Head of caudate nucleus (tissue), 42 donors: ENCODE measurements around the gene GSC2.

ENCODE experiments used
- DNase-seq, 42 donors: peaks; one replicate each; pipeline versions ENCODE4 v3.0.0 to v3.0.0-alpha.2; 2020 to 2021; ENCODE audit warnings: mixed read lengths in 7 of 42
- intact Hi-C: fragments of 100-400 bp; cut with DNase I; formaldehyde crosslinking; loops from one replicate; pipeline ENCODE4 v1.15.0; 2022

The GSC2 gene

DNA sequence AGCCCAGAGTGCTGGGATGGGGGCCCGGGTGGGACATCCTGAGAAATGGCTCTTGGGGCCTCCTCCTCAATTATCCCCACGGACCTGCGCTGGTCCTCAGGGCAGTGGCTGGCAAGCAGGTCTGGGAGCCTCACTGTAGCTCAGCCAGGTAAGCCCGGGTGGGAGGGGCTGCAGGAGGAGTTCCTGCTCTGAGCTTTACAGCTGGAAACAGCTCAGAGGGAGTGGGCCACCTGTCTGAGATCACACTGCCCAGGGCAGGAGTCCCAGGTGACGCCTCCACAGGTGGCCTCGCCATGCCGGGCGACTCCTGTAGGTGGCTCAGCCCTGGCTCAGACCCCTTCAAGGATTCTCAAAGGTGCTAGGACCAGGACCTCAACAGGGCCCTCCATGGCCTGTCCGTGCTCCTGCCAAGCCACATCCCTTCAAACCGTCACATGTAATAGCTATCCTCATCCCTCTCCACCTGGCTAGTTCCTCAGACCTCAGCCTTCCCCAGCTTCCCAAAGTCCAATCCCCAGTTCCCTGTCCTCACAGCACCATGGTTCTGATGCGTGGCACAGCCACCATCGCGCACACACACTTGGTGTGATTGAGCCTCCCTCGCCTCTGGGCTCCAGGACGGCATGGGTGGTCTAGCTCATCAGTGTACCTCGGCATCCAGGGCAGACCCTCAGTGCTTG lies 22.6 kb downstream of the GSC2 start:
- intact Hi-C loops = no loop called here
- no peak for DNase-seq

DNA sequence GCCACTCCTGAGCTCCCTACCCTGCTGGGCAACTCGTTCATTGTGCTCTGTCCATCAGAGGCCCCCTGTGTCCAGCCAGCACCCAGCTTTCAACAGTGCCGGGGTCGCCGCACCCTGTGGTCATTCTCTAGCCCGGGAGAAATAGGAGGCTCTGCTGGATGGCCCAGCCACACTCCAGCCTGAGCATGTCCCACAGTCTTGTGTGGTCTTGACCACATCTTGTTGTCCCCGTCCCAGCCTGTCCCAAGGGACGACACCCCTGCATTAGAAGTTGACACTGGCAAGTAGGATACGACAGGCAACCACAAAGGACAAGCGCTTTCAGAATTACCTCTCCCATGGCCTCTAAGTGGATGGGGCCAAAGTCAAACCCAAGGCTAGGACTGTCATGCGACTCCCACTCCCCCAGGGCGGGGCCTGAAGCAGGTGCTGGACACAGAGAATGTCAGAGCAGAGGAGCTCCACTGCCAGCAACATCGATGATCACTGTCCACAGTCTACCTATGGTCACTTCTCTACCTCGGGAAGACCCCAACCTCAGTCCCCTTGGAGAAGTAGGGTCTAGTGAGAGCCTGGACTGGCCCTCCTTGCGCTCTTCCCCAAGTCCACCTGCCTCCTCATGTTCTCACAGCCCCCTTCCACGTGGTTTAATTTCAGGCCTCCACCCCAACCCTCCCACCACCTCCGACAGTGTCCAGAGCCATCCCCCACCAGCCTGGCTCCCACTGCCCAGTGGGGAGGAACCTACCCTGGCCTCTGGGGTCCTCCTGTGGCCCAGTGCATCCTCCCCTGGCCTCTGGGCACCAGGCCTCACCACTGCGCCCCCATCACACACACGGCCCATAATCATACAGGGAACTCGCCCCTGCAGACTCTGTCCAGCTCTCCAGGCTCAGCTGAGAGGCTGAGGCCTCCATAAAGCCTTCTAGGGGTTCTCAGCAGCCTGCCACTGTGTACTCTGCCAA lies 23.5 kb downstream of the GSC2 start:
- no peak for DNase-seq
- intact Hi-C loops = no loop called here

- DNase-seq = no peak
- intact Hi-C loops = no loop called here
These were observed 24.4 kb downstream of the GSC2 start for GRCh38 chr22:19125474-19126308.

GRCh38 chr22:19125011-19125410 lies 25.1 kb downstream of the GSC2 start:
- intact Hi-C loops = no loop called here
- DNase-seq = no peak

- intact Hi-C loops = no loop called here
- no peak for DNase-seq
These were observed 25.7 kb downstream of the GSC2 start for GRCh38 chr22:19124377-19124776.

DNA sequence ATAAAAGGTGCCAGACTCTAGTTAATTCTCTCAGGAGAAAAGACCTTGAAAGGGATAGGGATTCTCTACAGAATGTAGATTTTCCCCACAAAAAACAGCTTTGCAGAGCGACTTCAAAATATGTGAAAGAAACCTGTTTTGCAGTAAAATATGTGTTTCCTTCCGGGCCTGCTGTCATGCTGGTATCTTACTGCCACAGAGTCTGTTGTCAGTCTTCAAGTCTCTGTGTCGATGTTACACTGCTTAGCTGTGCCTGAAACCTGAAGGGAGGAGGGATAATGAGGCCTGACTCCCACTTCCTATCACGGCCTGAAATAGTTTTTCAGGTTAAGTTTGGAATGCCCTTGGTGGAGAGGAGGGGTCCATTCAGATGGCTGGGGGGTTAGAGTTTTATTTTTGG lies 26.2 kb downstream of the GSC2 start:
- intact Hi-C loops = loop anchor here (2.0 kb wide), 1 partner anchor 21 kb away; the partner anchor contains the start of gene ESS2
- no peak for DNase-seq

DNA sequence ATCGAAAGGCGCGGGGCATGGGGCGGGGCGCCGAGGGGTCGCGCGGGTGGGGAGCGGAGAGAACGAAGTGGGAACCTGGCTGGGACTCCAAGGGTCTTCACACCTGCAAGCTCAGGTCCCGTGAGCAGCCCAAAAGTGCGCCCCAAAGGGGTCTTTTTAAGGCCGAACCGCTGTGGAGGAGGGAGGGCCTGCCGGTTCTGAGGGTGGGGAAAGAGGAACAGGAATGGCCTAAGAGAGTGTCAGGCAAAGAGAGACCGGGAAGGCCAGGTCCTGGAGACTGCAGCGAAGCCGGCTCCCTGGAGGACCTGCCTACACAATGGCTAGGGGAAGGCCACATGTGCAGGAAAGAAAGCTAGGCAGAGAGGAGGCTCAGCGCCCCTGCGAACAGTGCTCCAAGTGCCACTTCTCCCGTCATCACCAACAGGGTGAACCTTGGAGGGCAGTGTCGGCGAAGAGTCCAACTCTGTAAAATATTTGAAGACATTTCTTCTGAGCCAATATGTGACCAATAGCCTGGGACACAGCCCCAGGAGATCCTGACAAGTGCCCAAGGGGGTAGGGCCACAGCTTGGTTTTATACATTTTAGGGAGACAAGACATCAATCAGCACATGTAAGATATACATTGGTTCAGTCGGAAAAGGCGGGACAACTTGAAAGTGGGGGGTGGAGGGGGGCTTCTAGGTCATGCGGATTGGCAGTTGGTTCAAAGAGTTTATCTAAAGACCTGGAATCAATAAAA lies 27.2 kb downstream of the GSC2 start:
- intact Hi-C loops = loop anchor here (2.0 kb wide), 1 partner anchor 22 kb away; the partner anchor contains the start of gene ESS2
- peak in 6 of 42 donors; percentile 11 to 48 (median 28) for DNase-seq

- intact Hi-C loops = loop anchor here (2.0 kb wide), 1 partner anchor 23 kb away; the partner anchor contains the start of gene ESS2
These were observed 27.8 kb downstream of the GSC2 start, which contains the start of gene DGCR2 for GRCh38 chr22:19122143-19122751. DGCR2 (minus strand) TSS chr22:19122412; CDS start chr22:19122206, 206 bp downstream.

DNA sequence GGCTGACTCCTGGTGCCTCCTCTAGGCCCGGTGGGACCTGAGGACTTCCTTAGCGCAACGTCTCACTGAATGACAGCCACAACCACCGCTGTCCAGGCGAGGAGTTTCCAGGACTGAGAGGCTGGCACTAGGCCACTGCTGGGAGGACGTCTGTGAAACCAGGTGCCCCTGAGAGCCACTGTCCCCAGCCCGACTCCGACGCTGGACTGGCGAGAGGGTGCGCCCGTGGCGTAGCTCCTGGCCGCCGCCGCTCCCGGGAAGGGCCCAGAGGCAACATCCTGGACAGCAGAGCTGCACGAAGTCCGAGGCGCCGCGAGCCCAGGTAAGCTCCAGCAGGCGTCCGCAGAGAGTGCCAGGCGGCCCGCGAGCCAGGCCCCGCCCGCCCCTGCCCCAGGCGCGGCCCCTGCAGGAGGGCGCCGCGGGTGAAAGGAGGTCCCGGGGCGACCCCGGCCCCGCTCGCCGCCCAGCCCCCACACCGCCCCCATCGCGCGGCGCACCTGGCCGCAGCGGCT lies 28.4 kb downstream of the GSC2 start:
- DNase-seq = peak in 35 of 42 donors; percentile 16 to 61 (median 40)
- intact Hi-C loops = loop anchor here (2.0 kb wide), 1 partner anchor 23 kb away; the partner anchor contains the start of gene ESS2

More at GRCh38 chr22:19122143-19122751, 27.8 kb downstream of the GSC2 start, which contains the start of gene DGCR2:
- DNase-seq = peak; percentile 92 to 99 (median 98)

DNA sequence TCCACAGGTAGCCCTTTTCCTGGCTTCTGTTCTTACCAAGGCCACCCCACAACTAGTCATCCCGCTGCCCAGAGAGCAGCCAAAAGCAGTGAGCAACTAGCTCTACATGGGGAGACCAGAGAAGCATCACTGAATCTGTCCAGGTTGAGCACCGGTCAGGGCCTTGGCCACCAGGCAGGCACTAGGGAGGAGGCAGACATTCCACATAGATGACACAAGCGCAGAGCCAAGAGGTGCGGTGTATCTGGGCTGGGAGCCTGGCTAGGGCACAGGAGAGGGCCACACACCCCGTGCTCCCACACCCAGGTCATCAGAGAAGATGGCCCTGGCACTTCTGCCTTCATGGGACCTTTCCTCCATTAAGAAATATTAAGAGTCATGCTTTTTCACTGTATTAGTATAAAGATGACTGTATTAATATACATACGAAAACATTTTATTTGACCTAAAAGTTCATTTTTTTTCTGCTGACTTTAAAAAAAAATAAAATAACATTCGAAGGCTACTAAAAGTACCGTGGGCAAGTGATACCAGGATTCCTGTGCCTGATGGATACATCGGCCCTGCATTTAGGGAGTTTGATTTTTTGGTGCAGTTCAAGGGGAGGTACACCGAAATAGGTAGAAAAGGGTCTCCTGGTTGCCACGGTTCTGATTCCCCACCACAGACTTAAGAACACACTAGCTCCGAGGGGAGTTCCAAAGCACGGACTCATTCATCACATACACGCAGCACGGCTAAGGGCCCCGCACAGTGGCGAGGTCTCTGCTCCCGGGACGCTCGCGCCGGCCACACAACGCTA lies 29.1 kb downstream of the GSC2 start:
- DNase-seq = peak in 1 of 42 donors; percentile 28
- intact Hi-C loops = no loop called here

- DNase-seq = no peak
- intact Hi-C loops = no loop called here
These were observed 30.1 kb downstream of the GSC2 start for GRCh38 chr22:19119949-19120348.

DNA sequence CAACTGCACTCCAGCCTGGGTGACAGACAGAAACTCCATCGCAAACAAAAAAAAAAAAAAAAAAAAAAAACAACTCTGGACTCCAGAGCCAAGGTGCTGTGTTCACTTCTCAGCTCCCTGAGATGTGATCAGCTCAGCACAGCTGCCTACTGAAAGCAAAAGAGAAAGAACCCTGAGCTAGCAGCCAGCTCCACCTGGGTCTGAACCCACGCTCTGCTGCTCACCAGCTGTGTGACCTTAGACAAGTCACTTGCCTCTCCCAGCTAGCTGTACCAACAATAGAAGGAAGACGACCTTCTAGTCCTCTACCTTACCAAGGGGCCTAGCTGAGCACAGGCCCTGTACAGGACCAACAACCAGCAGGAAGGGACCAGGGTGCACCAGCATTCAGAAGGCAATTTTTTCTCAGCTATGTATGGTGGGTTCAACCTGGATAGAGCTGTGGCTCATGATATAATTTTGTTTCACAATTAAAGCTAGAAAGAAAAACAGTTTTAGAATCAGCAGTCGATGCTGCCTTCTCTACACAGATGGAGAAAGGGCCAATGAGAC lies 31.7 kb downstream of the GSC2 start:
- intact Hi-C loops = no loop called here
- no peak for DNase-seq

DNA sequence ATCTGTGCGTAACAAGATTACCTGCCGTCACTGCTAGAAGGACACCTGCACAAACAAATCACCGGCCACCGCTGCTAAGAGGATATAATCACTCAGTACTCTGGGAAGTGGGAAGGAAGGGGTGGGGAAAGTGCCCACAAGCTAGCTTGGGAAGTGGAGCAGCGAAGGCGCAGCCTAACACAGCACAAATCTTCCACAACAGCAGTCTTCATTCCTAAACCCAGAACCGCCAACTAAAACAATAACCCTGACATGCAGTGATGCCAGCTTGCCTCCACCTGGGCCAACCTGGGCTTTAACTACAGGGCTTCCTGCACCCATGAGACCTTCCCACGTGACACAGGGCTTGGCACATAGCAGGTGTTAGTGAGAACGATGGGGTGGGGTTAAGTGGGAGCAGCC lies 33.0 kb downstream of the GSC2 start:
- no peak for DNase-seq
- intact Hi-C loops = no loop called here

GRCh38 chr22:19115628-19116027 lies 34.5 kb downstream of the GSC2 start:
- intact Hi-C loops = no loop called here
- peak in 27 of 42 donors; percentile 22 to 84 (median 46) for DNase-seq

- intact Hi-C loops = no loop called here
- peak in 8 of 42 donors; percentile 3 to 60 (median 22) for DNase-seq
These were observed 35.0 kb downstream of the GSC2 start for GRCh38 chr22:19114984-19115552.

DNA sequence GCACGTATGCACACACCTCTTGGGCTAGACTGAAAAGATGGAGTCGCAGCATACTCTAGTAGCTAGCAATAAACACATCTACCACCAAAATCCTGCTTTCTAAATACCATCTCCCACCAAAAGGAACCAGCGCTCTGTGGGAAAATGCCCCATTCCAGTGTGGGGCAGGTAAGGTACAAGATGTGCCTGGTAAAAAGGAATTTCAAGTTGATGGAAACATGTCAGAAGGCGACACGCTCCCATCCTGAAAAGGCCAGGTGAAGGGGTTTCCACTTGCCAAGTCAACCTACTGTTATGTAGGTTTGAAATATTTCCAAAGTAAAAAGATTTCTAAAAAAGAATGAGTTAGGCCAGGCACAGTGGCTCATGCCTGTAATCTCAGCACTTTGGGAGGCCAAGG lies 36.7 kb downstream of the GSC2 start:
- intact Hi-C loops = no loop called here
- DNase-seq = peak in 1 of 42 donors; percentile 8
